H1 (cell line): ENCODE results near the gene RNF145. TPM values are rescaled to one million over a fixed set of nuclear protein-coding genes. Genes with fewer than 3 reads are reported as not detected.

Source experiments
- CHD7 ChIP-seq: fragments of 300-600 bp; sonication (generic); IDR thresholded peaks from 2 replicates; pipeline ENCODE4 v1.7.1; 2012; ENCODE audit warnings: low read length, moderate library complexity, mild to moderate bottlenecking, inconsistent platforms; ENCODE audit not compliant: insufficient replicate concordance
- HDAC2 ChIP-seq, 2 experiments: fragments of 300-600 bp in 1 of 2; sonication (generic) in 1 of 2; IDR thresholded peaks; 2 replicates each; pipeline ENCODE4 v1.6.1; 2011 to 2012; ENCODE audit warnings: low read depth in 2 of 2, low read length in 2 of 2, mild to moderate bottlenecking in 2 of 2, moderate library complexity in 2 of 2, borderline replicate concordance in 1 of 2, inconsistent platforms in 1 of 2
- KDM4A ChIP-seq: IDR thresholded peaks from one replicate; pipeline ENCODE4 v1.7.1; 2012; ENCODE audit warnings: low read depth, mild to moderate bottlenecking, moderate library complexity, low read length, inconsistent platforms; ENCODE audit not compliant: severe bottlenecking
- KDM5A ChIP-seq: fragments of 200-600 bp; IDR thresholded peaks from 2 replicates; pipeline ENCODE4 v1.7.1; 2012; ENCODE audit warnings: mild to moderate bottlenecking, low read length, inconsistent platforms, mixed read lengths
- MAX ChIP-seq: IDR thresholded peaks from 2 replicates; pipeline ENCODE4 v1.6.1; 2012; ENCODE audit warnings: inconsistent platforms
- PHF8 ChIP-seq: fragments of 200-600 bp; sonication (generic); conservative IDR thresholded peaks from 2 replicates; pipeline ENCODE4 v1.7.1; 2012; ENCODE audit warnings: low read depth, mild to moderate bottlenecking, inconsistent platforms, low read length, moderate library complexity
- POLR2A ChIP-seq, 2 experiments: IDR thresholded peaks; 1 replicate in 1 of 2; 2 replicates in 1 of 2; pipeline ENCODE4 v1.6.1; 2011; ENCODE audit warnings: low read depth in 2 of 2, low read length in 2 of 2, mild to moderate bottlenecking in 2 of 2; ENCODE audit errors: control extremely low read depth in 1 of 2
- TAF1 ChIP-seq: IDR thresholded peaks from 2 replicates; pipeline ENCODE4 v1.6.1; 2011; ENCODE audit warnings: mild to moderate bottlenecking, low read depth, low read length
- polyA plus RNA-seq, 7 experiments: library from polyadenylated mRNA; depleted of rRNA in 3 of 7; stranded (reverse) in 5 of 7; unstranded in 2 of 7; fragments of >200 nt in 5 of 7; fragments of 200-250 nt in 2 of 7; gene quantifications; 1 replicate in 5 of 7; 2 replicates in 1 of 7; 4 replicates in 1 of 7; pipeline versions ENCODE4 v1.2.1 to v1.2.3, GENCODE V29; 2011 to 2013; ENCODE audit warnings: missing spikeins in 2 of 7, mixed read lengths in 2 of 7
- total RNA-seq: library from RNA; stranded (reverse); fragmentation: NEBNext Ultra II Directional; extraction: Animal tissue kit (Norgen Biotek cat#: 25700); gene quantifications from 2 replicates; pipeline ENCODE4 v1.2.1, GENCODE V29; 2021

The RNF145 gene
- total and polyA plus RNA-seq, 2 of the 8 experiments (the other 6 are each of a cell fraction or from before 2014, with no cell fraction given) = 34.2 to 72.5 TPM

GRCh38 chr5:159249158-159249557 is 39.8 kb upstream of the RNF145 start (continued):
- TF ChIP-seq CHD7 = no peak
- TF ChIP-seq HDAC2 (IDR thresholded peaks at IDR 0.05; ENCODE audit: borderline replicate concordance in 1 of 2, low read depth in 2 of 2, low read length in 2 of 2) = no peak
- TF ChIP-seq POLR2A (IDR thresholded peaks at IDR 0.05; ENCODE audit: control extremely low read depth in 1 of 2, low read depth in 2 of 2, low read length in 2 of 2) = no peak
- TF ChIP-seq KDM4A = no peak
- no peak for TF ChIP-seq TAF1
- TF ChIP-seq KDM5A = no peak
- TF ChIP-seq MAX = no peak
- no peak for TF ChIP-seq PHF8
